ENCODE measurements around the gene KAT7. TPM values are rescaled to one million over a fixed set of nuclear protein-coding genes. Genes with fewer than 3 reads are reported as not detected.

The KAT7 gene
- total and polyA plus RNA-seq, 10 of the 15 experiments (the other 5 are each of a cell fraction or from before 2014, with no cell fraction given): 6.6 to 45.8 (median 26.3) TPM

DNA sequence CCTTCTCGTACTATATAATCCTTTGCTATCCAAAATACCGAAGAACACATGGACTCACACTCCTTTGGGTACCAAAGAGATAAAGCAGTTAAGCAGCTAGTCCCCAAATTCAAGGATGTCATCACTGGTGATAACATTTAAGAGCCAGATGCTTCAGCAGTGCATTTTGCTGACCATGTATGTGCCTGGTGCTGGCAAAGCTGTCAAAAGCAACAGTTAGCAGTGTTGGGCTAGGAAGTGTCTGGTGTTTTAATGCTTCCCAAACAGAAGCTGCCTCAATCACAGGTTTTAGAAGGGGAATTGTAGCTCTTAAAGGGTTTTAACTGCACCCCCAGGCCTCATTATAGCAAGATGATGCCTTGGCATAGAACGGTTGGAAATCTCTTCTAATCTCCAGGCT is 29.3 kb upstream of the KAT7 start:
- no peak for FAIRE-seq
- no peak for ATAC-seq
- Histone ChIP-seq H3K4me1 (ENCODE audit: control insufficient read depth, insufficient read depth, low read length) (peaks cover 22% of the 10 kb centered on the region), H3K9ac (ENCODE audit: control insufficient read depth, insufficient read depth, low read length) (no peak overlapping the region), H3K4me3 (no peak overlapping the region), H3K27me3 (replicated peaks in 1 of 2; ENCODE audit: control insufficient read depth in 2 of 2, insufficient read depth in 2 of 2, low read length in 1 of 2) (no peaks in the 10 kb centered on the region), H3K36me3 (ENCODE audit: control insufficient read depth in 2 of 2, insufficient read depth in 2 of 2, low read length in 1 of 2) (peaks cover 0 to 6% of the 10 kb centered on the region in 2 experiments; a peak in 1 of 4 replicates), H4K20me1 (ENCODE audit: control insufficient read depth, insufficient read depth) (no peaks in the 10 kb centered on the region; the same call in 1 of the 2 replicates), H3K4me2 (ENCODE audit: control insufficient read depth, insufficient read depth) (no peak overlapping the region), H3K79me2 (ENCODE audit: control insufficient read depth, insufficient read depth, low read length) (peaks cover 23% of the 10 kb centered on the region), H3K27ac (ENCODE audit: control insufficient read depth, insufficient read depth) (no peak overlapping the region), H2AFZ (ENCODE audit: control insufficient read depth, low read depth, low read length) (no peak overlapping the region), H3K9me3 (replicated peaks; ENCODE audit: control insufficient read depth, insufficient read depth, low read length) (no peaks in the 10 kb centered on the region)
- DNase-seq (ENCODE audit: low read depth, low spot score): no peak
- in situ Hi-C loops (cut with MboI): no loop called here
- intact Hi-C loops (cut with micrococcal nuclease; ENCODE audit: unreplicated experiment): no loop called here
- ChIA-PET RAD21 (ENCODE audit: unreplicated experiment) (interaction anchor here (0.6 to 1.8 kb wide), 3 partner anchors 10 to 23 kb away, joined by 3 to 5 read pairs (median 4); no protein-coding TSS in a partner anchor), CTCF (interaction anchor here (0.6 to 2.5 kb wide), 7 partner anchors 9 to 202 kb away, joined by 3 to 9 read pairs (median 3); partner anchors contain the start of gene SLC35B1), POLR2A (interaction anchor here (0.6 to 8.5 kb wide), 4 partner anchors 11 to 27 kb away, joined by 3 to 116 read pairs (median 4); no protein-coding TSS in a partner anchor), SMC1A (ENCODE audit: uncharacterized antibody, unreplicated experiment) (interaction anchor here (0.9 to 12.5 kb wide), 8 partner anchors 10 to 63 kb away, joined by 3 to 128 read pairs (median 4); no protein-coding TSS in a partner anchor)
- 76% methylated on average over 3 of the region's 3 CpGs for WGBS (ENCODE audit: insufficient coverage, insufficient replicate concordance, low lambda C conversion rate, missing lambda C conversion rate)
- no TSS peak for BruUV-seq (replicated peaks)
- TF ChIP-seq SMC3 (IDR thresholded peaks at IDR 0.05; ENCODE audit: borderline replicate concordance, low read length) (no peak), MEF2A (IDR thresholded peaks at IDR 0.05; ENCODE audit: insufficient read depth, low read depth, low read length) (no peak), JUND (IDR thresholded peaks at IDR 0.05; ENCODE audit: low read depth, low read length) (no peak), PML (IDR thresholded peaks at IDR 0.05; ENCODE audit: low read length) (no peak), NFXL1 (IDR thresholded peaks at IDR 0.05; ENCODE audit: borderline replicate concordance) (no peak)
- TF ChIP-seq, protein P1, sequence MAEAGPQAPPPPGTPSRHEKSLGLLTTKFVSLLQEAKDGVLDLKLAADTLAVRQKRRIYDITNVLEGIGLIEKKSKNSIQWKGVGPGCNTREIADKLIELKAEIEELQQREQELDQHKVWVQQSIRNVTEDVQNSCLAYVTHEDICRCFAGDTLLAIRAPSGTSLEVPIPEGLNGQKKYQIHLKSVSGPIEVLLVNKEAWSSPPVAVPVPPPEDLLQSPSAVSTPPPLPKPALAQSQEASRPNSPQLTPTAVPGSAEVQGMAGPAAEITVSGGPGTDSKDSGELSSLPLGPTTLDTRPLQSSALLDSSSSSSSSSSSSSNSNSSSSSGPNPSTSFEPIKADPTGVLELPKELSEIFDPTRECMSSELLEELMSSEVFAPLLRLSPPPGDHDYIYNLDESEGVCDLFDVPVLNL (IDR thresholded peaks at IDR 0.05; ENCODE audit: low read depth, low read length): no peak
- TF ChIP-seq, protein P2, sequence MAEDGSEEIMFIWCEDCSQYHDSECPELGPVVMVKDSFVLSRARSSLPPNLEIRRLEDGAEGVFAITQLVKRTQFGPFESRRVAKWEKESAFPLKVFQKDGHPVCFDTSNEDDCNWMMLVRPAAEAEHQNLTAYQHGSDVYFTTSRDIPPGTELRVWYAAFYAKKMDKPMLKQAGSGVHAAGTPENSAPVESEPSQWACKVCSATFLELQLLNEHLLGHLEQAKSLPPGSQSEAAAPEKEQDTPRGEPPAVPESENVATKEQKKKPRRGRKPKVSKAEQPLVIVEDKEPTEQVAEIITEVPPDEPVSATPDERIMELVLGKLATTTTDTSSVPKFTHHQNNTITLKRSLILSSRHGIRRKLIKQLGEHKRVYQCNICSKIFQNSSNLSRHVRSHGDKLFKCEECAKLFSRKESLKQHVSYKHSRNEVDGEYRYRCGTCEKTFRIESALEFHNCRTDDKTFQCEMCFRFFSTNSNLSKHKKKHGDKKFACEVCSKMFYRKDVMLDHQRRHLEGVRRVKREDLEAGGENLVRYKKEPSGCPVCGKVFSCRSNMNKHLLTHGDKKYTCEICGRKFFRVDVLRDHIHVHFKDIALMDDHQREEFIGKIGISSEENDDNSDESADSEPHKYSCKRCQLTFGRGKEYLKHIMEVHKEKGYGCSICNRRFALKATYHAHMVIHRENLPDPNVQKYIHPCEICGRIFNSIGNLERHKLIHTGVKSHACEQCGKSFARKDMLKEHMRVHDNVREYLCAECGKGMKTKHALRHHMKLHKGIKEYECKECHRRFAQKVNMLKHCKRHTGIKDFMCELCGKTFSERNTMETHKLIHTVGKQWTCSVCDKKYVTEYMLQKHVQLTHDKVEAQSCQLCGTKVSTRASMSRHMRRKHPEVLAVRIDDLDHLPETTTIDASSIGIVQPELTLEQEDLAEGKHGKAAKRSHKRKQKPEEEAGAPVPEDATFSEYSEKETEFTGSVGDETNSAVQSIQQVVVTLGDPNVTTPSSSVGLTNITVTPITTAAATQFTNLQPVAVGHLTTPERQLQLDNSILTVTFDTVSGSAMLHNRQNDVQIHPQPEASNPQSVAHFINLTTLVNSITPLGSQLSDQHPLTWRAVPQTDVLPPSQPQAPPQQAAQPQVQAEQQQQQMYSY (CRISPR knock-in tag; IDR thresholded peaks at IDR 0.05): no peak
- TF ChIP-seq, protein P3, sequence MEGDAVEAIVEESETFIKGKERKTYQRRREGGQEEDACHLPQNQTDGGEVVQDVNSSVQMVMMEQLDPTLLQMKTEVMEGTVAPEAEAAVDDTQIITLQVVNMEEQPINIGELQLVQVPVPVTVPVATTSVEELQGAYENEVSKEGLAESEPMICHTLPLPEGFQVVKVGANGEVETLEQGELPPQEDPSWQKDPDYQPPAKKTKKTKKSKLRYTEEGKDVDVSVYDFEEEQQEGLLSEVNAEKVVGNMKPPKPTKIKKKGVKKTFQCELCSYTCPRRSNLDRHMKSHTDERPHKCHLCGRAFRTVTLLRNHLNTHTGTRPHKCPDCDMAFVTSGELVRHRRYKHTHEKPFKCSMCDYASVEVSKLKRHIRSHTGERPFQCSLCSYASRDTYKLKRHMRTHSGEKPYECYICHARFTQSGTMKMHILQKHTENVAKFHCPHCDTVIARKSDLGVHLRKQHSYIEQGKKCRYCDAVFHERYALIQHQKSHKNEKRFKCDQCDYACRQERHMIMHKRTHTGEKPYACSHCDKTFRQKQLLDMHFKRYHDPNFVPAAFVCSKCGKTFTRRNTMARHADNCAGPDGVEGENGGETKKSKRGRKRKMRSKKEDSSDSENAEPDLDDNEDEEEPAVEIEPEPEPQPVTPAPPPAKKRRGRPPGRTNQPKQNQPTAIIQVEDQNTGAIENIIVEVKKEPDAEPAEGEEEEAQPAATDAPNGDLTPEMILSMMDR (IDR thresholded peaks at IDR 0.05 in 2 of 3, conservative IDR thresholded peaks at IDR 0.05 in 1 of 3; ENCODE audit: control insufficient read depth in 2 of 3, extremely low read depth in 1 of 3, insufficient read depth in 1 of 3, low read depth in 3 of 3, low read length in 3 of 3): no peak
- TF ChIP-seq, protein P4, sequence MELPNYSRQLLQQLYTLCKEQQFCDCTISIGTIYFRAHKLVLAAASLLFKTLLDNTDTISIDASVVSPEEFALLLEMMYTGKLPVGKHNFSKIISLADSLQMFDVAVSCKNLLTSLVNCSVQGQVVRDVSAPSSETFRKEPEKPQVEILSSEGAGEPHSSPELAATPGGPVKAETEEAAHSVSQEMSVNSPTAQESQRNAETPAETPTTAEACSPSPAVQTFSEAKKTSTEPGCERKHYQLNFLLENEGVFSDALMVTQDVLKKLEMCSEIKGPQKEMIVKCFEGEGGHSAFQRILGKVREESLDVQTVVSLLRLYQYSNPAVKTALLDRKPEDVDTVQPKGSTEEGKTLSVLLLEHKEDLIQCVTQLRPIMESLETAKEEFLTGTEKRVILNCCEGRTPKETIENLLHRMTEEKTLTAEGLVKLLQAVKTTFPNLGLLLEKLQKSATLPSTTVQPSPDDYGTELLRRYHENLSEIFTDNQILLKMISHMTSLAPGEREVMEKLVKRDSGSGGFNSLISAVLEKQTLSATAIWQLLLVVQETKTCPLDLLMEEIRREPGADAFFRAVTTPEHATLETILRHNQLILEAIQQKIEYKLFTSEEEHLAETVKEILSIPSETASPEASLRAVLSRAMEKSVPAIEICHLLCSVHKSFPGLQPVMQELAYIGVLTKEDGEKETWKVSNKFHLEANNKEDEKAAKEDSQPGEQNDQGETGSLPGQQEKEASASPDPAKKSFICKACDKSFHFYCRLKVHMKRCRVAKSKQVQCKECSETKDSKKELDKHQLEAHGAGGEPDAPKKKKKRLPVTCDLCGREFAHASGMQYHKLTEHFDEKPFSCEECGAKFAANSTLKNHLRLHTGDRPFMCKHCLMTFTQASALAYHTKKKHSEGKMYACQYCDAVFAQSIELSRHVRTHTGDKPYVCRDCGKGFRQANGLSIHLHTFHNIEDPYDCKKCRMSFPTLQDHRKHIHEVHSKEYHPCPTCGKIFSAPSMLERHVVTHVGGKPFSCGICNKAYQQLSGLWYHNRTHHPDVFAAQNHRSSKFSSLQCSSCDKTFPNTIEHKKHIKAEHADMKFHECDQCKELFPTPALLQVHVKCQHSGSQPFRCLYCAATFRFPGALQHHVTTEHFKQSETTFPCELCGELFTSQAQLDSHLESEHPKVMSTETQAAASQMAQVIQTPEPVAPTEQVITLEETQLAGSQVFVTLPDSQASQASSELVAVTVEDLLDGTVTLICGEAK (IDR thresholded peaks at IDR 0.05; ENCODE audit: borderline replicate concordance): no peak
- TF ChIP-seq, protein P5, sequence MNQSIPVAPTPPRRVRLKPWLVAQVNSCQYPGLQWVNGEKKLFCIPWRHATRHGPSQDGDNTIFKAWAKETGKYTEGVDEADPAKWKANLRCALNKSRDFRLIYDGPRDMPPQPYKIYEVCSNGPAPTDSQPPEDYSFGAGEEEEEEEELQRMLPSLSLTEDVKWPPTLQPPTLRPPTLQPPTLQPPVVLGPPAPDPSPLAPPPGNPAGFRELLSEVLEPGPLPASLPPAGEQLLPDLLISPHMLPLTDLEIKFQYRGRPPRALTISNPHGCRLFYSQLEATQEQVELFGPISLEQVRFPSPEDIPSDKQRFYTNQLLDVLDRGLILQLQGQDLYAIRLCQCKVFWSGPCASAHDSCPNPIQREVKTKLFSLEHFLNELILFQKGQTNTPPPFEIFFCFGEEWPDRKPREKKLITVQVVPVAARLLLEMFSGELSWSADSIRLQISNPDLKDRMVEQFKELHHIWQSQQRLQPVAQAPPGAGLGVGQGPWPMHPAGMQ (IDR thresholded peaks at IDR 0.05; ENCODE audit: borderline replicate concordance): no peak

Measured in GM12878 (cell line).